Measurements from ENCODE around the gene DSCAM. TPM values are rescaled to one million over a fixed set of nuclear protein-coding genes. Genes with fewer than 3 reads are reported as not detected.

The DSCAM gene
- total RNA-seq, 2 donors from 2014 or later: 18.5 to 25.5 TPM

GRCh38 chr21:40284409-40284808 is 562.5 kb downstream of the DSCAM start:
- Histone ChIP-seq H3K27ac (ENCODE audit: low read depth, low read length) (no peak overlapping the region), H3K36me3 (ENCODE audit: control insufficient read depth, insufficient read depth, low read length) (peaks cover 54% of the 10 kb centered on the region), H3K4me1 (ENCODE audit: control insufficient read depth, insufficient read depth, low read length) (no peaks in the 10 kb centered on the region), H3K9ac (ENCODE audit: extremely low read depth, low read length, poor library complexity, severe bottlenecking) (no peak overlapping the region), H3K27me3 (ENCODE audit: control insufficient read depth, insufficient read depth, low read length, poor library complexity, severe bottlenecking) (no peaks in the 10 kb centered on the region), H3K9me3 (ENCODE audit: control insufficient read depth, low read length) (peaks cover 19% of the 10 kb centered on the region), H3K4me3 (ENCODE audit: low read length) (no peak overlapping the region)
- Mint-ChIP-seq H3K4me1 (peaks cover 30% of the 10 kb centered on the region), H3K27ac (no peak overlapping the region), H3K4me3 (no peak overlapping the region), H3K36me3 (ENCODE audit: low read depth) (peaks cover 44% of the 10 kb centered on the region), H3K27me3 (ENCODE audit: insufficient read depth) (no peaks in the 10 kb centered on the region), H3K9me3 (peaks cover 6% of the 10 kb centered on the region)
- WGBS, 2 experiments (ENCODE audit: insufficient coverage in 1 of 2, insufficient read length in 1 of 2): 94 to 100% methylated on average over 4 of the region's 4 CpGs
- no peak for TF ChIP-seq CTCF (conservative IDR thresholded peaks at IDR 0.05)
- DNase-seq: no peak

DNA sequence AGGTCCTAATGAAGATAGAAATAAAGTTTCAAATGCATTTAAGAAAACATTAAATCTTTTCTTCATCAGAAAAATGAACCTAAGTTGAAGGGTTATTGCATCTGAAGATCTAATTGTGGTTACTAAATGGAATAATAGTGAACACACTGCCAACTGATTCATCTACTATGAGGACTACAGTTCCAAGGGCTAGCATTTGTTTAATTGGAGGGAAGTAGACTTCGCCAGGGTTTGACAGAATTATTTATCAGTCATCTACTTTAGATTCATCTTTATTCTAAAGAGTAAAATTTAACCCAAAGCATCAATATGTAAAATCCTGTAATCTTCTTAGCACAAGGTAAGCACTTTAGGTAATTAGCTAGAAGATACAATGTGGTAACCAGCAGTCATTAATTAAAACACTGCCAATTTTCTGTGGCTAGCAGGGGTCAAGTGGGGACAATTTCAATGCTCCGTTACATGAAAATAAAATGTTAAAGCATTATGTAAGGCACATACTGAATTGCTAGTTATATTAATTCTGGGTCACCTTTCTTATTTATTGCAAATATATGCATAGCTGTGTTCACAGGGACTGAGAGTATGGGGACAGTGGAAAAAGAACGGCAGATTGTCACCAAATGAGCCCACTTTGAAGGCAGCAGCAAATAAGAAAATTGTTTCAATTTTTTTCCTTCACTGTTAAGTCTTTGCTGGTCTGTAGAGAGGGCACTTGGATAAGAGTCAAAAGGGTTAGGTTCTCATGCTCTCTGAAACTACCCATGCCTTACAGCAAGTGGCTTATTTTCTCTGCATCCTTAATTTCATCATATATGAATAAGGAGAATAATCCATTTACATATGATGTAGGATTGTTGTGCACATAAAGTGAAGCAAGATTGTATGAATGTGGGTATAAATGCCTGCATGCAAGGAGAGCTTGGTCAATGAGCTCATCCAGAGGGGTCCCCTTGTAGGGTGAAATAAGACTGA is 563.8 kb downstream of the DSCAM start:
- no peak for TF ChIP-seq CTCF (conservative IDR thresholded peaks at IDR 0.05)
- H3K9me3 Mint-ChIP-seq: peaks cover 6% of the 10 kb centered on the region
- no peak overlapping the region for H3K4me3 ChIP-seq (ENCODE audit: low read length)
- peaks cover 36% of the 10 kb centered on the region for H3K36me3 Mint-ChIP-seq (ENCODE audit: low read depth)
- no peak for DNase-seq
- WGBS, 2 experiments (ENCODE audit: insufficient coverage in 1 of 2, insufficient read length in 1 of 2): 93 to 100% methylated on average over 1 to 3 of the region's 3 CpGs
- no peak overlapping the region for H3K4me3 Mint-ChIP-seq
- H3K4me1 Mint-ChIP-seq: peaks cover 30% of the 10 kb centered on the region
- no peak overlapping the region for H3K27ac ChIP-seq (ENCODE audit: low read depth, low read length)
- no peak overlapping the region for H3K27ac Mint-ChIP-seq
- H3K27me3 ChIP-seq (ENCODE audit: control insufficient read depth, insufficient read depth, low read length, poor library complexity, severe bottlenecking): no peaks in the 10 kb centered on the region
- H3K36me3 ChIP-seq (ENCODE audit: control insufficient read depth, insufficient read depth, low read length): peaks cover 54% of the 10 kb centered on the region
- no peak overlapping the region for H3K9ac ChIP-seq (ENCODE audit: extremely low read depth, low read length, poor library complexity, severe bottlenecking)
- peaks cover 18% of the 10 kb centered on the region for H3K9me3 ChIP-seq (ENCODE audit: control insufficient read depth, low read length)
- H3K4me1 ChIP-seq (ENCODE audit: control insufficient read depth, insufficient read depth, low read length): no peaks in the 10 kb centered on the region
- no peaks in the 10 kb centered on the region for H3K27me3 Mint-ChIP-seq (ENCODE audit: insufficient read depth)

- no peaks in the 10 kb centered on the region for H3K27me3 Mint-ChIP-seq (ENCODE audit: insufficient read depth)
These were observed 568.6 kb downstream of the DSCAM start for GRCh38 chr21:40278345-40278744.

More at GRCh38 chr21:40278345-40278744, 568.6 kb downstream of the DSCAM start:
- H3K4me3 Mint-ChIP-seq: no peak overlapping the region
- no peaks in the 10 kb centered on the region for H3K4me1 ChIP-seq (ENCODE audit: control insufficient read depth, insufficient read depth, low read length)
- no peak for TF ChIP-seq CTCF (conservative IDR thresholded peaks at IDR 0.05)
- peaks cover 70% of the 10 kb centered on the region for H3K36me3 ChIP-seq (ENCODE audit: control insufficient read depth, insufficient read depth, low read length)
- H3K9me3 ChIP-seq (ENCODE audit: control insufficient read depth, low read length): no peaks in the 10 kb centered on the region
- no peak overlapping the region for H3K9ac ChIP-seq (ENCODE audit: extremely low read depth, low read length, poor library complexity, severe bottlenecking)
- H3K9me3 Mint-ChIP-seq: no peaks in the 10 kb centered on the region
- H3K27ac Mint-ChIP-seq: no peak overlapping the region
- 83 to 97% methylated on average over 1 of the region's 1 CpG for WGBS, 2 experiments (ENCODE audit: insufficient coverage in 1 of 2, insufficient read length in 1 of 2)
- H3K4me3 ChIP-seq (ENCODE audit: low read length): no peak overlapping the region
- DNase-seq: no peak
- peaks cover 9% of the 10 kb centered on the region for H3K4me1 Mint-ChIP-seq
- no peak overlapping the region for H3K27ac ChIP-seq (ENCODE audit: low read depth, low read length)
- peaks cover 18% of the 10 kb centered on the region for H3K36me3 Mint-ChIP-seq (ENCODE audit: low read depth)
- H3K27me3 ChIP-seq (ENCODE audit: control insufficient read depth, insufficient read depth, low read length, poor library complexity, severe bottlenecking): no peaks in the 10 kb centered on the region

All from endodermal cell (in vitro differentiated cells).